K562 (cell line): ENCODE results near the gene AOC1.

Experiments used
- CBFB ChIP-seq: sonication (generic); formaldehyde crosslinking; IDR thresholded peaks from 2 replicates; pipeline ENCODE4 v1.4.0; 2020; ENCODE audit warnings: mild to moderate bottlenecking, missing genetic modification reagents
- CBX1 ChIP-seq: sonication (generic); IDR thresholded peaks from 2 replicates; pipeline ENCODE4 v1.6.1; 2016; ENCODE audit warnings: antibody characterized with exemption, low read depth, mild to moderate bottlenecking
- FOXA1 ChIP-seq: fragments of 450-650 bp; IDR thresholded peaks from 2 replicates; pipeline ENCODE4 v1.6.1; 2016; ENCODE audit warnings: mild to moderate bottlenecking, borderline replicate concordance
- NFE2 ChIP-seq: IDR thresholded peaks from 2 replicates; pipeline ENCODE4 v1.6.1; 2014; ENCODE audit warnings: antibody characterized with exemption, low read depth
- NR4A1 ChIP-seq, 2 experiments: fragments of 250-450 bp in 1 of 2; fragments of 450-650 bp in 1 of 2; sonication (Bioruptor Pico) in 1 of 2; IDR thresholded peaks; 2 replicates each; pipeline versions ENCODE4 v1.4.0 to v1.6.1; 2016 to 2020; ENCODE audit warnings: mild to moderate bottlenecking in 2 of 2, missing compliant biosample characterization in 1 of 2, missing genetic modification characterization in 1 of 2, moderate library complexity in 1 of 2
- TCF7L2 ChIP-seq: fragments of 150-350 bp; IDR thresholded peaks from 2 replicates; pipeline ENCODE4 v1.6.1; 2016; ENCODE audit warnings: low read depth, mild to moderate bottlenecking, low read length, moderate library complexity
- TEAD2 ChIP-seq: fragments of 450-650 bp; IDR thresholded peaks from 2 replicates; pipeline ENCODE4 v1.6.1; 2016; ENCODE audit warnings: missing genetic modification characterization, control low read depth, missing compliant biosample characterization
- TRIM28 ChIP-seq: fragments of 450-650 bp; IDR thresholded peaks from 2 replicates; pipeline ENCODE4 v1.6.1; 2017
- U2AF1 ChIP-seq: fragments of 200-400 bp; formaldehyde crosslinking; optimal IDR thresholded peaks from 2 replicates; pipeline ENCODE3; 2017; ENCODE audit warnings: mild to moderate bottlenecking, low read depth, low read length, moderate library complexity
- ZNF324 ChIP-seq: fragments of 250-450 bp; sonication (Bioruptor Pico); IDR thresholded peaks from 2 replicates; pipeline ENCODE4 v1.4.0; 2020; ENCODE audit warnings: mild to moderate bottlenecking
- TF ChIP-seq, protein P1 (sequence below): sonication (generic); formaldehyde crosslinking; IDR thresholded peaks from 2 replicates; pipeline ENCODE4 v1.8.1; 2022; ENCODE audit warnings: missing genetic modification reagents
- TF ChIP-seq, protein P2 (sequence below), 3 experiments: IDR thresholded peaks in 2 of 3; conservative IDR thresholded peaks in 1 of 3; 2 replicates each; pipeline ENCODE4 v1.5.1; 2011 to 2012; ENCODE audit warnings: low read length in 3 of 3, mild to moderate bottlenecking in 3 of 3, control low read depth in 2 of 3, improper control_type of control experiment in 1 of 3, inconsistent platforms in 1 of 3, low read depth in 1 of 3, mixed read lengths in 1 of 3, moderate library complexity in 1 of 3; ENCODE audit not compliant: insufficient read depth in 2 of 3
- TF ChIP-seq, protein P3 (sequence below): fragments of 250-450 bp; sonication (Bioruptor Pico); IDR thresholded peaks from 2 replicates; pipeline ENCODE4 v1.5.1; 2021; ENCODE audit warnings: mild to moderate bottlenecking
- TF ChIP-seq, protein P4 (sequence below): fragments of 250-450 bp; sonication (Bioruptor Pico); IDR thresholded peaks from 2 replicates; pipeline ENCODE4 v1.5.0; 2021

DNA sequence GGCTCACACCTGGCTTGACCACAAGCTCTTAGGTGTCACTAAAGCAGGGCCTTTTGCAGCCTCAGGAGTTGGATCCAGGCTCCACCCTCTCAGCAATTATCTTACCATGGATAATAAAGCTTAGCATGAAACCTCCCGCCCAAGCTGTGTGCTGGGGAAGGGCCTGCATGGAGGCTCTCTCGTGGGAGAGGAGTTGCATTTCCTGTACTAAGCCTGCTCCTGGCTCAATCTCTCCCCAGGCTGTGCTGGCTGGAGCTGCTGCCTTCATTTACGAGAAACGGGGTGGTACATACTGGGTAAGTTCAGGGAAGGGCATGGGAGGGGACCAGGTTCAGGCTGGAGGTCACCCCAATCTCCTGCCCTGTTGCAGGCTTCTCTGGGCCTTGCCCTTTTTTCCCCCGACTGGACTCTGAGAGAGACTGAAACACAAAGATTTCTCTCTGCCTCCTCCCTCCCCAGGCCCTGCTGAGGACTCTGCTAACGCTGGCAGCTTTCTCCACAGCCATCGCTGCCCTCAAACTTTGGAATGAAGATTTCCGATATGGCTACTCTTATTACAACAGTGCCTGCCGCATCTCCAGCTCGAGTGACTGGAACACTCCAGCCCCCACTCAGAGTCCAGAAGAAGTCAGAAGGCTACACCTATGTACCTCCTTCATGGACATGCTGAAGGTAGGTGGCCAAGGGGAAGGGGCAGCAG lies 49.0 kb upstream of the AOC1 start:
- TF ChIP-seq FOXA1 (no peak), TCF7L2 (no peak), ZNF324 (CRISPR knock-in tag) (no peak), TEAD2 (tag) (no peak), CBX1 (no peak), NFE2 (no peak), TRIM28 (no peak), CBFB (CRISPR knock-in tag) (no peak), NR4A1 (CRISPR knock-in tag; IDR thresholded peaks at IDR 0.05) (no peak), NR4A1 (tag; IDR thresholded peaks at IDR 0.05) (no peak), U2AF1 (no peak)
- TF ChIP-seq, protein P1, sequence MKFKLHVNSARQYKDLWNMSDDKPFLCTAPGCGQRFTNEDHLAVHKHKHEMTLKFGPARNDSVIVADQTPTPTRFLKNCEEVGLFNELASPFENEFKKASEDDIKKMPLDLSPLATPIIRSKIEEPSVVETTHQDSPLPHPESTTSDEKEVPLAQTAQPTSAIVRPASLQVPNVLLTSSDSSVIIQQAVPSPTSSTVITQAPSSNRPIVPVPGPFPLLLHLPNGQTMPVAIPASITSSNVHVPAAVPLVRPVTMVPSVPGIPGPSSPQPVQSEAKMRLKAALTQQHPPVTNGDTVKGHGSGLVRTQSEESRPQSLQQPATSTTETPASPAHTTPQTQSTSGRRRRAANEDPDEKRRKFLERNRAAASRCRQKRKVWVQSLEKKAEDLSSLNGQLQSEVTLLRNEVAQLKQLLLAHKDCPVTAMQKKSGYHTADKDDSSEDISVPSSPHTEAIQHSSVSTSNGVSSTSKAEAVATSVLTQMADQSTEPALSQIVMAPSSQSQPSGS = no peak
- TF ChIP-seq, protein P2, sequence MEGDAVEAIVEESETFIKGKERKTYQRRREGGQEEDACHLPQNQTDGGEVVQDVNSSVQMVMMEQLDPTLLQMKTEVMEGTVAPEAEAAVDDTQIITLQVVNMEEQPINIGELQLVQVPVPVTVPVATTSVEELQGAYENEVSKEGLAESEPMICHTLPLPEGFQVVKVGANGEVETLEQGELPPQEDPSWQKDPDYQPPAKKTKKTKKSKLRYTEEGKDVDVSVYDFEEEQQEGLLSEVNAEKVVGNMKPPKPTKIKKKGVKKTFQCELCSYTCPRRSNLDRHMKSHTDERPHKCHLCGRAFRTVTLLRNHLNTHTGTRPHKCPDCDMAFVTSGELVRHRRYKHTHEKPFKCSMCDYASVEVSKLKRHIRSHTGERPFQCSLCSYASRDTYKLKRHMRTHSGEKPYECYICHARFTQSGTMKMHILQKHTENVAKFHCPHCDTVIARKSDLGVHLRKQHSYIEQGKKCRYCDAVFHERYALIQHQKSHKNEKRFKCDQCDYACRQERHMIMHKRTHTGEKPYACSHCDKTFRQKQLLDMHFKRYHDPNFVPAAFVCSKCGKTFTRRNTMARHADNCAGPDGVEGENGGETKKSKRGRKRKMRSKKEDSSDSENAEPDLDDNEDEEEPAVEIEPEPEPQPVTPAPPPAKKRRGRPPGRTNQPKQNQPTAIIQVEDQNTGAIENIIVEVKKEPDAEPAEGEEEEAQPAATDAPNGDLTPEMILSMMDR (IDR thresholded peaks at IDR 0.05 in 2 of 3, conservative IDR thresholded peaks at IDR 0.05 in 1 of 3; ENCODE audit: insufficient read depth in 2 of 3, low read depth in 1 of 3, low read length in 3 of 3) = no peak
- TF ChIP-seq, protein P3, sequence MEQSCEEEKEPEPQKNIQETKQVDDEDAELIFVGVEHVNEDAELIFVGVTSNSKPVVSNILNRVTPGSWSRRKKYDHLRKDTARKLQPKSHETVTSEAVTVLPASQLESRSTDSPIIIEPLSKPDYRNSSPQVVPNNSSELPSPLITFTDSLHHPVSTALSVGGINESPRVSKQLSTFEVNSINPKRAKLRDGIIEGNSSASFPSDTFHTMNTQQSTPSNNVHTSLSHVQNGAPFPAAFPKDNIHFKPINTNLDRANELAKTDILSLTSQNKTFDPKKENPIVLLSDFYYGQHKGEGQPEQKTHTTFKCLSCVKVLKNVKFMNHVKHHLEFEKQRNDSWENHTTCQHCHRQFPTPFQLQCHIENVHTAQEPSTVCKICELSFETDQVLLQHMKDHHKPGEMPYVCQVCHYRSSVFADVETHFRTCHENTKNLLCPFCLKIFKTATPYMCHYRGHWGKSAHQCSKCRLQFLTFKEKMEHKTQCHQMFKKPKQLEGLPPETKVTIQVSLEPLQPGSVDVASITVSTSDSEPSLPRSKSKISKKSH (CRISPR knock-in tag) = no peak
- TF ChIP-seq, protein P4, sequence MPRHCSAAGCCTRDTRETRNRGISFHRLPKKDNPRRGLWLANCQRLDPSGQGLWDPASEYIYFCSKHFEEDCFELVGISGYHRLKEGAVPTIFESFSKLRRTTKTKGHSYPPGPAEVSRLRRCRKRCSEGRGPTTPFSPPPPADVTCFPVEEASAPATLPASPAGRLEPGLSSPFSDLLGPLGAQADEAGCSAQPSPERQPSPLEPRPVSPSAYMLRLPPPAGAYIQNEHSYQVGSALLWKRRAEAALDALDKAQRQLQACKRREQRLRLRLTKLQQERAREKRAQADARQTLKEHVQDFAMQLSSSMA (CRISPR knock-in tag) = no peak
